Omental fat pad (tissue), 4 donors: ENCODE data around the gene MTA3. TPM values are rescaled to one million over a fixed set of nuclear protein-coding genes. Genes with fewer than 3 reads are reported as not detected.
A peak's percentile ranks its signal among the peaks of the same experiment; 100 is the strongest.

Experiments
- ATAC-seq: fragments of 150-250 bp; one replicate; pipeline ENCODE4 v1.9.1; 2016; ENCODE audit warnings: mild to moderate bottlenecking, moderate library complexity; ENCODE audit not compliant: low FRiP score
- DNase-seq: peaks from one replicate; pipeline ENCODE4 v3.0.0-alpha.2; 2019; ENCODE audit warnings: low spot score
- CTCF ChIP-seq, 3 donors: fragments of 450-650 bp; IDR thresholded peaks; one replicate each; pipeline ENCODE4 v1.5.1; 2016 to 2017; ENCODE audit warnings: antibody characterized with exemption in 3 of 3, mild to moderate bottlenecking in 3 of 3, moderate library complexity in 2 of 3
- total RNA-seq, 4 donors: library from RNA; depleted of rRNA; stranded (reverse); fragments of >200 nt; gene quantifications; one replicate each; pipeline ENCODE4 v1.1.0, GENCODE V29; 2016

MTA3 gene
- total RNA-seq, 4 donors from 2014 or later, result 10.8 to 36.6 (median 25.2) TPM

GRCh38 chr2:42663106-42663780, 94.8 kb downstream of the MTA3 start:
- DNase-seq (no peak), ATAC-seq (peak; percentile 89)
- TF ChIP-seq CTCF (IDR thresholded peaks at IDR 0.05), result peak in 1 of 3 donors; percentile 67

- DNase-seq, result no peak
- no peak for TF ChIP-seq CTCF (IDR thresholded peaks at IDR 0.05)
- ATAC-seq, result no peak
Observed at GRCh38 chr2:42663828-42664227, 95.4 kb downstream of the MTA3 start.

GRCh38 chr2:42673989-42674579, 105.7 kb downstream of the MTA3 start:
- ATAC-seq (no peak), DNase-seq (no peak)
- no peak for TF ChIP-seq CTCF (IDR thresholded peaks at IDR 0.05)

GRCh38 chr2:42675815-42676214, 107.4 kb downstream of the MTA3 start:
- ATAC-seq (no peak), DNase-seq (no peak)
- no peak for TF ChIP-seq CTCF (IDR thresholded peaks at IDR 0.05)

GRCh38 chr2:42685303-42685702, 116.9 kb downstream of the MTA3 start:
- TF ChIP-seq CTCF (IDR thresholded peaks at IDR 0.05), result no peak
- DNase-seq, result no peak
- ATAC-seq, result no peak

- no peak for DNase-seq
- no peak for ATAC-seq
- TF ChIP-seq CTCF (IDR thresholded peaks at IDR 0.05), result no peak
Observed at GRCh38 chr2:42693013-42693615, 124.7 kb downstream of the MTA3 start.
